Central memory CD8-positive, alpha-beta T cell (primary cell): ENCODE results near the gene NAV3.

Source experiments
- ATAC-seq: fragments of 150-1000 bp; cut with Tn5 transposase; replicated peaks from 2 replicates; pipeline ENCODE4 v1.10.0; 2022; ENCODE audit warnings: mild to moderate bottlenecking, moderate FRiP score, moderate number of reproducible peaks; ENCODE audit not compliant: poor library complexity, severe bottlenecking; ENCODE audit errors: extremely low read depth
- DNase-seq, 2 donors: peaks; one replicate each; pipeline ENCODE4 v3.0.0; 2021; ENCODE audit warnings: low spot score in 2 of 2
- H3K27ac Mint-ChIP-seq: one replicate; pipeline ENCODE4 v1.8.0; 2022; ENCODE audit warnings: low read depth, mild to moderate bottlenecking, moderate library complexity, mixed read lengths
- H3K27me3 Mint-ChIP-seq: one replicate; pipeline ENCODE4 v1.8.0; 2022; ENCODE audit warnings: mixed read lengths
- H3K36me3 Mint-ChIP-seq: one replicate; pipeline ENCODE4 v1.8.0; 2022; ENCODE audit warnings: mild to moderate bottlenecking, moderate library complexity, mixed read lengths; ENCODE audit not compliant: insufficient read depth
- H3K4me1 Mint-ChIP-seq: one replicate; pipeline ENCODE4 v1.8.0; 2022; ENCODE audit warnings: mixed read lengths
- H3K4me3 Mint-ChIP-seq: one replicate; pipeline ENCODE4 v1.8.0; 2022; ENCODE audit warnings: mild to moderate bottlenecking, moderate library complexity, mixed read lengths
- H3K9me3 Mint-ChIP-seq: one replicate; pipeline ENCODE4 v1.8.0; 2022; ENCODE audit warnings: mixed read lengths

The NAV3 gene

DNA sequence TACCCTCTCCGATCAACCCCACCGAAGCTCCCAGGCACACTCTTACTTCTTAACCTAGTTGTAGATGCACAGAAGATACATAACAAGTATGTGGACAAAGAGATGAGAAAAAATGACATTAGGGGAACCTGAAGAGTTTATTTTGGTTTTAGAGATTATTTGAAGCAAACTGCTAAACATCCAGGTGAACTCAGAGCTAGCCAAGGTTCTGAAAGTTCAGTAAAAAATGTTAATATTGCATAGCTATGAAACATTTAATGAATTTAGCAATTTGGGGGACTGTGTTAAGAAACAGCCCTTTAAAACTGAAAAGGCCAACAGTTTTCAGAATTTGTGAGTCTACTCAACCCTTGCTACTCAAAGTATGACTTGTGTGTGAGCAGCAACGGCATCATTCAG is 174.4 kb downstream of the NAV3 start:
- H3K4me3 Mint-ChIP-seq, result no peak overlapping the region
- no peak for ATAC-seq
- H3K4me1 Mint-ChIP-seq, result no peaks in the 10 kb centered on the region
- H3K9me3 Mint-ChIP-seq, result no peaks in the 10 kb centered on the region
- H3K36me3 Mint-ChIP-seq, result no peaks in the 10 kb centered on the region
- no peak overlapping the region for H3K27ac Mint-ChIP-seq
- H3K27me3 Mint-ChIP-seq, result no peaks in the 10 kb centered on the region
- DNase-seq, result no peak

DNA sequence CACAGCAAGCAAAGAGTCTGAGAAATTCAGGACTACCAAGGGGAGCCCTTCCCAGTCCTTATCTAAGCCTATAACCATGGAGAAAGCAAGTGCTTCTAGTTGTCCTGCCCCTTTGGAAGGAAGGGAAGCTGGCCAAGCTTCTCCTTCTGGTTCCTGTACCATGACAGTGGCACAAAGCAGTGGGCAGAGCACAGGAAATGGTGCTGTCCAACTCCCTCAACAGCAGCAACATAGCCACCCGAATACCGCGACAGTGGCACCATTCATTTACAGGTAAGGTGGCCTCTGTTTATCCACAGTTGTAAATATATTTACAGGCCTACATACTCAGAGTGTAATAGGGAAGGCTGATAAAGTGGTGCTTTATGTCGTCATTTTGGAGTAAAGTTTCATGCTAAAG is 176.5 kb downstream of the NAV3 start:
- H3K27ac Mint-ChIP-seq, result no peak overlapping the region
- H3K27me3 Mint-ChIP-seq, result no peaks in the 10 kb centered on the region
- DNase-seq (no peak), ATAC-seq (no peak)
- no peak overlapping the region for H3K4me3 Mint-ChIP-seq
- peaks cover under 1% of the 10 kb centered on the region for H3K9me3 Mint-ChIP-seq
- H3K36me3 Mint-ChIP-seq, result no peaks in the 10 kb centered on the region
- no peaks in the 10 kb centered on the region for H3K4me1 Mint-ChIP-seq

DNA sequence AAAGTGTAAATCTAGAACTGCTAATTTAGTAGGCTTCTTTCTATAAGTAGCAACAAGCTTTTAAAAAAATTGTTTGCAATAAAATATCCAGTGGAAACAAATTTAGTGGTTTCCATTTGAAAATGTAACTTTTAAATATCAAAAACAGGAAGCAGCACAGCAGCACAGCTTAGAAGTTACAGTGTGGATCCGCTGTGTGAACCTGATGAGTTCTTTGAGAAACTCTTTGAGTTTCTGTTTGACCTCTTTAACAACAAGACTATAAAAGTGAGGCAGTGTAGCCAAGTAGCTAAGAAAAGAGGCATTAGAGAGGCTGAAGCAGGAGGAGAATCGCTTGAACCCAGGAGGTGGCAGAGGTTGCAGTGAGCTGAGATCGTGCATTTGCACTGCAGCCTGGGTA is 178.3 kb downstream of the NAV3 start:
- Mint-ChIP-seq H3K4me3 (no peak overlapping the region), H3K27me3 (no peaks in the 10 kb centered on the region), H3K9me3 (peaks cover 6% of the 10 kb centered on the region), H3K4me1 (no peaks in the 10 kb centered on the region), H3K36me3 (no peaks in the 10 kb centered on the region), H3K27ac (no peak overlapping the region)
- no peak for ATAC-seq
- DNase-seq, result no peak

DNA sequence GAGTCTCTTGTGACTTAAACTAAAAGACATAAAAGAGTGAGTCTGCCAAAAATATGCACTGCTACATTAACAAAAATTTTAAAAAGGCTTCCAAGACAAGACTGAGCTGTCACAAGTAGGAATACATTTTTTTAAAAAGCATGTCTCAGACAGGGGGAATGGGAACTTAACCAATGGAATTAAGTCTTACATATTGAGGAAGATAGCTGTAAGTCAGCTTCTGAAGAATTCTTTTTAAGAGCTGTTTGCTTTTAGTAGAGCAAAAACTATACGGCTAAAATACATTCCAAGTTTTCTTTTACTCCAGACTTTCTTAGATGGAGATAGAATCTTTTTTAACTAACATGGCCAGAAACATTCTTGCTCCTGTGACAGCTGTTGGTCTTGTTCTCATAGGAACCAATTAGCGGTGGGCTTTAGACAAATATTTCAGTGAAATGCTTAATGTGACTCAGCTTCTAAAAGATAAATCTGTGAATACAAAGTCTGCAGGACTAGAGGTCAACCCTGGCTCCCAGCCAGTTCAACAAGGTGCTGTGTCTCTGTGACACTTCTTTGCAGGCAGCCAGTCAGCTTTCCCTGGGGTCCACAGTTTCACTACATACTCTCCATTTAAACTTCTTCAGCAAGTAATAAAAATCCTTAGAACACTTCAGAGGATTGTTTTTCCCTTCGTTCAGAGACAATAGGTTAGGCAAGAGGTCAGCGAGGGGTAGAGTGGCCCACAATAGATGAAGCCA is 187.6 kb downstream of the NAV3 start:
- H3K27me3 Mint-ChIP-seq, result no peaks in the 10 kb centered on the region
- no peaks in the 10 kb centered on the region for H3K36me3 Mint-ChIP-seq
- H3K4me1 Mint-ChIP-seq, result no peaks in the 10 kb centered on the region
- no peak overlapping the region for H3K4me3 Mint-ChIP-seq
- DNase-seq (no peak), ATAC-seq (no peak)
- no peak overlapping the region for H3K27ac Mint-ChIP-seq
- peaks cover 6% of the 10 kb centered on the region for H3K9me3 Mint-ChIP-seq

DNA sequence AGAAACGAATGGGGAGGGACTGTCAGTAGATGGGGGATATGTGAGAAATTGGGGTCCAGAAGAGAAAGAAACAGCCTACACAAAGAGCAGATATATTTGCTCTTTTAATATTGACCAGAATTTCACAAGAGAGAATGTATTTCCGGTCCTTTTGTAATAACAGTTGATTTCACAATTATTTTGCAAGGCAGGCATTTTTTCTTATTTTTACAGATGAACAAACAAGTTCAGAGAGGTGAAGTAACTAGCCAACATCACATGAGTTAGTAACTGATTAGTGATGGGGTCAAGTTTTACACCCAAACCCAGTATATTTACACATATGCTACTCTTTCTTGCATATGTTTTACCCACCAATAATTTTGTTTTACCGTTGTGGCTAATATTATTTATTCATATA is 188.2 kb downstream of the NAV3 start:
- Mint-ChIP-seq H3K27ac (no peak overlapping the region), H3K9me3 (peaks cover 10% of the 10 kb centered on the region), H3K36me3 (no peaks in the 10 kb centered on the region), H3K4me3 (no peak overlapping the region), H3K4me1 (no peaks in the 10 kb centered on the region), H3K27me3 (no peaks in the 10 kb centered on the region)
- ATAC-seq, result no peak
- no peak for DNase-seq

DNA sequence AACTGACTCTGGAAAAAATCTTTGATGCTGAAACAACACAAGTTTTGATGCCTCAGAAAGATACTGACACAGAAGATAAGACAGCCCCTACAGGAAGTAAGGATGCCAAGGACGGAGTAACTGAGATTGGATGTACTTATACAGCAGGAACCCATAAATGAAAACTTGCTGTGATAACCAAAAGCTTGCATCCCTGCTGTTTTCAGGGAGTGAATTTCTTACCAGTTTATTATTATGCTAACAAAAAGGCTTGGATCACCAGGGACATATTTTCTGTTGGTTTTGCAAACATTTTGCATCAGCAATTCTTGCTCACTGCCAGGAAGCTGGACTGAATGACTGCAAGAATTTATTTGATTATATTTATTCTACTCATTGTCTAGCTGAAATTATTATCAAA is 197.7 kb downstream of the NAV3 start:
- Mint-ChIP-seq H3K36me3 (no peaks in the 10 kb centered on the region), H3K27me3 (no peaks in the 10 kb centered on the region), H3K27ac (no peak overlapping the region), H3K4me3 (no peak overlapping the region), H3K9me3 (peaks cover 17% of the 10 kb centered on the region), H3K4me1 (no peaks in the 10 kb centered on the region)
- ATAC-seq (no peak), DNase-seq (no peak)

DNA sequence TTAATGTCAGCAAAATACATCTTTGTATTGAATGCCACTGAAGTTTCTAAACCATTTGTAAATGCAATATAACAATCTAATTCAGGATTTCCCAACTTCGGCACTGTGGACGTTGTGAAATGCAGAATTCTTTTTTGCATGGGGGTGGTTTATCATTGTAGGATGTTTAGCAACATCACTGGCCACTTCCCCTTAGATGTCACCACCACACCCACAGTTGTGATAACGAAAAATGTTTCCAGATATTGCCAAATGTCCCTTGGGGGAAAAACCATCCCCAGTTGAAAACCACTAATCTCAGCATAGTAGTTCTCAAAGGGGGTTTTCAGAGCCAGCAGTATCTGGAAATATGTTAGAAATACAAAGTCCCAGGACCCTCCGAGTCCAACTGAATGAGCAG is 203.3 kb downstream of the NAV3 start:
- no peak for DNase-seq
- Mint-ChIP-seq H3K4me1 (no peaks in the 10 kb centered on the region), H3K27me3 (no peaks in the 10 kb centered on the region), H3K4me3 (no peak overlapping the region), H3K27ac (no peak overlapping the region), H3K9me3 (peaks cover 14% of the 10 kb centered on the region), H3K36me3 (no peaks in the 10 kb centered on the region)
- no peak for ATAC-seq

DNA sequence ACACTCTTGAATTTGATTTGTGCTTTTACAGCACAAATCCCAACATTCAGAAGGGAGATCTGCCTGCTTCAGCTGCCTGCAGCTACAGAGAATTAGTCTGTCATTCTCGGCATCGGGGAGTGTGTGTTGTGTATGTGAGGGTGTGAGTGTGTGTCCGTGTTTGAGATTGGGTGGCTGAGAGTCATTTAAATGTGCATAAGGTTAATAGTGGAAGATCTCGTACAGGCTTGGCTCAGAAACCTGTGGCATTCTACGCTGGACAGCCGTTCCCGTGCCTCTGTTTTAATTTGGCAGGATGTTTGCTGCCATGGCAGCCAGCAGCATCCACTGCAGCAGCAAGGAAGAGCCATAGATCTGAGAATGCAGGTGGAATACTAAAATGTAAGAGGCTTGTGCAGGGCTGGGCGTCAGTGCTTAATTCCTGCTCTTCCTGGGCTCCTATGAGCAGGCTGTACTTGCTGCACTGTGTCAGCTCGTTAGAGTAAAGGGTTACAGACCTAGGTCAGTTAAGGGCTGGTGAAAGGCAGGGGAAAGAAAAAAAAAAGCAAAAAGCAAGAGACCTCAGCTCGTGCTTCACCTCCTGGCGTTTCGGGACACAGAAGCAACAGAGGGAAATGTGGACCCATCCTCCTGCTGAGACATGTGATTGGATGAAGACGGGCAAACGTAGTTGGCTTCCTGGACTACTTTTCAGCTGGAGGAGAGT is 205.4 kb downstream of the NAV3 start:
- H3K36me3 Mint-ChIP-seq, result no peaks in the 10 kb centered on the region
- DNase-seq (no peak), ATAC-seq (no peak)
- H3K4me3 Mint-ChIP-seq, result no peak overlapping the region
- H3K9me3 Mint-ChIP-seq, result peaks cover 14% of the 10 kb centered on the region
- H3K27ac Mint-ChIP-seq, result no peak overlapping the region
- H3K4me1 Mint-ChIP-seq, result no peaks in the 10 kb centered on the region
- H3K27me3 Mint-ChIP-seq, result no peaks in the 10 kb centered on the region

DNA sequence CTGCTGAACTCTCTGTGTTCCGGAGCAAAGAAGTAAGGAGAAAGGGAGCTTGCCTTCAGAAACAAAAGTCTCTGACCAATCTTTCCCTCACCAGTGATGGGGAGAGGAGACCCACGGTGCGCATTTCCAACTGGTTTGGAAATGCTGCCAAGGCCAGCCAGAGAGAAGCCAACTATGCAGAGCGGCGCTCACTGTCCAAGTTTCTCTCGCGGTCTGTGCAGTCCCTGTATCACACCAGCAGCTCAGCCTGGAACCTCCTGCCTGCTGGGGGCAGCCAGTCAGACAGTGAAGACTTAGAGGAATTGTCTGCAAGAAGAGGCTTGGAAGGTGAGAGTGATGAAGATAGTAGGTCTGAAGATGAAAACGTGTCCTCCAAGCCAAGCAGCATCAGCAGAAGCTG is 206.2 kb downstream of the NAV3 start:
- H3K27ac Mint-ChIP-seq, result no peak overlapping the region

DNA sequence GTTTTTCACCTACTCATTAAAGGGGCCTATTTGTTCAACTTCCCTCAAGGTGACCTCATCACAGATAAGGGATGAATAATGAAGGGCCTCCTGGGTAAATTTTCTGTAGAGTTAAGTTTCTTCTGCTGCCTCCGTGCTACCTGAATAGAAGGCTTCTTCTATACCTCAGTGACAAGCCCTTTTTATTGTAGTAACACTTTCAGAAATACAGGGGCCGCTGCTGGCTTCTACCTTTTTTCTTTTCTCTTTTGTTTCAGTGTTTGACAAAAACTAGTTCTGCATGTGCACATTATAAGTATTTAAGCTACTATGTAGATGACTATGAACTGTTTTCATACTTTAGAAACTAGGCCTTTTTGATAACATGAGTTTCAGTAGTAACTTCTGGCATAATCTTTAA is 207.0 kb downstream of the NAV3 start:
- no peaks in the 10 kb centered on the region for H3K36me3 Mint-ChIP-seq
- no peaks in the 10 kb centered on the region for H3K4me1 Mint-ChIP-seq
- H3K27me3 Mint-ChIP-seq, result no peaks in the 10 kb centered on the region
- H3K4me3 Mint-ChIP-seq, result no peak overlapping the region
- ATAC-seq (no peak), DNase-seq (no peak)
- H3K9me3 Mint-ChIP-seq, result peaks cover 20% of the 10 kb centered on the region
- H3K27ac Mint-ChIP-seq, result no peak overlapping the region

More for the DNA sequence above, 206.2 kb downstream of the NAV3 start:
- no peaks in the 10 kb centered on the region for H3K27me3 Mint-ChIP-seq
- no peak for DNase-seq
- H3K36me3 Mint-ChIP-seq, result no peaks in the 10 kb centered on the region
- no peak for ATAC-seq
- no peaks in the 10 kb centered on the region for H3K4me1 Mint-ChIP-seq
- no peak overlapping the region for H3K4me3 Mint-ChIP-seq
- H3K9me3 Mint-ChIP-seq, result peaks cover 17% of the 10 kb centered on the region

DNA sequence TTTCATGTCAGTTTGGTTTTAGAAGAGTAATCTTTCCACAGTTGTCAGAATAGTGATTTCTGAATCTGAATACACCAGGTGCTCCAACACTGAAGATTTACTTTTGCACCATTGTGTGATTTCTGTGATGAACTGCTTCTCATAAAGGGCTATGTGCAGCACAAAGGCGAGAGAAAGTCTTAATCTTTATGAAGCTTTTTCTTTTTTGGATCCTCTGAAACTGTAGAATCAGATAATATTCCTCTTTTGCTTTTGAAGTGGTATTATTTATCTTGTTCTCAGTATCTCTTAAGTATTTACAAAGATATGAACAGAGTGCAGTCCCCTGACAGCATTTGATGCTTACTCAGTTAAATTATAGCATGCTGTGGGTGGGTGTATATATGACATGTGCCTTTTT is 207.8 kb downstream of the NAV3 start:
- Mint-ChIP-seq H3K27ac (no peak overlapping the region), H3K36me3 (no peaks in the 10 kb centered on the region), H3K27me3 (no peaks in the 10 kb centered on the region), H3K9me3 (peaks cover 20% of the 10 kb centered on the region), H3K4me3 (no peak overlapping the region), H3K4me1 (no peaks in the 10 kb centered on the region)
- no peak for DNase-seq
- no peak for ATAC-seq

DNA sequence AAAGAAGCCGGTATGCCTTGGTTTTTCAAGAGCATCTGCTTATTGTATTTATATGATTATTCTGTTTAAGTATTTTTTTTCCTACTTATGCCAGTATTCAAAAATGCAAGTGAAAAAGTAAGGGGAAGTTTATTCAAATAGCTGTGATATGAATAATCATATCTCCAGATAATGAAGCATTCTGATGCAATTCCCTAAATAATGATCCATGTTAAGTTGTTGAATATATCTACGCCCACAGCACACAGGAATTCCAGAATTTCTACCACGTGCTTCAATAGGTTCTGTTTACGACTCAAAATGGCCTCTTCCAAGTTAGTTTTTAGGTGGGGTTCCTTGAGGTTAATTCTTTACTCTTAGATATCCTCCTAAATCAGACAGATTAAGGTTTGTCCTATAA is 208.3 kb downstream of the NAV3 start:
- Mint-ChIP-seq H3K27ac (no peak overlapping the region), H3K27me3 (no peaks in the 10 kb centered on the region), H3K9me3 (peaks cover 24% of the 10 kb centered on the region), H3K4me3 (no peak overlapping the region), H3K36me3 (no peaks in the 10 kb centered on the region), H3K4me1 (no peaks in the 10 kb centered on the region)
- DNase-seq, result no peak
- ATAC-seq, result no peak

DNA sequence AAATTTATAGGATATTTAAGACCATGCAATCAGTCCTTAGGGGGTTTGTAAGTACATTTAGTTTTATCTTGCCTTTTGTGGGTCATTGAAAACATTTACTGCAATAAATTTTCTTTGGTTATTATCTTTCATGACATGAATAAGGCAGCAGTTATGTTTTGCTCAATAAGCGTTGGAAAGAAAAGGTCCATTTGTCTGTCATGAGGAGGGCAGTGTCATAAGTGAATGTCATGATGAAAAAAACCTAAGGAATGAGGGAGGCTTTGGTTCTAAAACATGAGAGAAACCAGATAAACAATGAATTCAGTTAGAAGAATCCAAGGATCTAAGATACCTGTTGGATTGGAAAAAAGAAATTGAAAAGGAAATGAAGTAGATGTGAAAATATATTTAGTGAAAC is 209.4 kb downstream of the NAV3 start:
- H3K27me3 Mint-ChIP-seq, result no peaks in the 10 kb centered on the region
- ATAC-seq (no peak), DNase-seq (no peak)
- no peaks in the 10 kb centered on the region for H3K4me1 Mint-ChIP-seq
- H3K4me3 Mint-ChIP-seq, result no peak overlapping the region
- peaks cover 26% of the 10 kb centered on the region for H3K9me3 Mint-ChIP-seq
- no peak overlapping the region for H3K27ac Mint-ChIP-seq
- no peaks in the 10 kb centered on the region for H3K36me3 Mint-ChIP-seq
